Smooth muscle cell (in vitro differentiated cells): ENCODE data around the gene FAM227B. TPM values are rescaled to one million over a fixed set of nuclear protein-coding genes. Genes with fewer than 3 reads are reported as not detected.

ENCODE experiments used
- DNase-seq: peaks from one replicate; lab custom pipeline; 2025; ENCODE audit not compliant: unreplicated experiment; lab: John Stamatoyannopoulos, UW
- H2AFZ ChIP-seq: fragments of 200-600 bp; sonication (generic); 2 replicates; pipeline ENCODE4 v1.6.0; 2016; ENCODE audit warnings: antibody characterized with exemption, low read depth, mild to moderate bottlenecking
- H3F3A ChIP-seq: fragments of 200-600 bp; sonication (generic); 2 replicates; pipeline ENCODE4 v1.6.0; 2017; ENCODE audit warnings: antibody characterized with exemption, low read depth
- H3K27ac ChIP-seq: fragments of 200-600 bp; sonication (generic); 2 replicates; pipeline ENCODE4 v1.5.1; 2016; ENCODE audit warnings: low read depth, mild to moderate bottlenecking
- H3K27me3 ChIP-seq: fragments of 200-600 bp; sonication (generic); 2 replicates; pipeline ENCODE4 v1.6.1; 2016; ENCODE audit warnings: low read depth, mild to moderate bottlenecking
- H3K36me3 ChIP-seq: fragments of 200-600 bp; sonication (generic); 2 replicates; pipeline ENCODE4 v1.5.1; 2016; ENCODE audit warnings: low read depth
- H3K4me1 ChIP-seq: fragments of 200-600 bp; sonication (generic); 2 replicates; pipeline ENCODE4 v1.5.1; 2016; ENCODE audit warnings: low read depth
- H3K4me2 ChIP-seq: fragments of 200-600 bp; sonication (generic); 2 replicates; pipeline ENCODE4 v1.6.0; 2016; ENCODE audit warnings: mild to moderate bottlenecking
- H3K4me3 ChIP-seq: fragments of 200-600 bp; sonication (generic); 2 replicates; pipeline ENCODE4 v1.5.1; 2016; ENCODE audit warnings: mild to moderate bottlenecking
- H3K79me2 ChIP-seq: fragments of 200-600 bp; sonication (generic); 2 replicates; pipeline ENCODE4 v1.6.0; 2016; ENCODE audit warnings: low read depth, mild to moderate bottlenecking
- H3K9ac ChIP-seq: fragments of 200-600 bp; sonication (generic); 2 replicates; pipeline ENCODE4 v1.6.0; 2016; ENCODE audit warnings: low read depth
- H3K9me3 ChIP-seq: fragments of 200-600 bp; sonication (generic); replicated peaks from 2 replicates; pipeline ENCODE4 v1.5.1; 2016; ENCODE audit warnings: low read depth
- H4K20me1 ChIP-seq: fragments of 200-600 bp; sonication (generic); 2 replicates; pipeline ENCODE4 v1.6.0; 2016; ENCODE audit warnings: low read depth
- WGBS: methylation state at CpG from one replicate; pipeline ENCODE4 v1.1.7; 2016; ENCODE audit warnings: low lambda C conversion rate; 5-methylcytosine and 5-hydroxymethylcytosine counted together
- polyA plus RNA-seq: library from polyadenylated mRNA; unstranded; fragments of >200 nt; fragmentation: Nextera tagmentation; extraction: Ambion mirVana; gene quantifications from 2 replicates; pipeline ENCODE4 v1.2.1, GENCODE V29; 2016
- total RNA-seq: library from RNA; depleted of rRNA; stranded (reverse); fragments of >200 nt; gene quantifications from 2 replicates; pipeline ENCODE4 v1.2.3, GENCODE V29; 2014
- TF ChIP-seq, protein P1 (sequence below): fragments of 200-600 bp; sonication (generic); IDR thresholded peaks from 2 replicates; pipeline ENCODE4 v1.5.1; 2017; ENCODE audit warnings: borderline replicate concordance, mild to moderate bottlenecking, antibody characterized with exemption; ENCODE audit not compliant: insufficient read depth, poor library complexity, severe bottlenecking

The FAM227B gene
- total and polyA plus RNA-seq, 2 experiments from 2014 or later, result 7.5 to 9.7 TPM

GRCh38 chr15:49464522-49464921 lies 156.1 kb downstream of the FAM227B start:
- Histone ChIP-seq H3K9ac (no peak overlapping the region), H4K20me1 (peaks cover 99% of the 10 kb centered on the region), H3K36me3 (peaks cover 5% of the 10 kb centered on the region), H3K27ac (no peak overlapping the region), H3K4me3 (no peak overlapping the region), H3F3A (peaks cover 6% of the 10 kb centered on the region), H3K4me1 (peaks cover 6% of the 10 kb centered on the region), H3K79me2 (peaks cover 9% of the 10 kb centered on the region), H3K4me2 (peak overlapping the region; percentile 21), H2AFZ (no peak overlapping the region), H3K27me3 (no peaks in the 10 kb centered on the region), H3K9me3 (no peaks in the 10 kb centered on the region)
- 32% methylated on average over 3 of the region's 3 CpGs for WGBS
- TF ChIP-seq, protein P1, sequence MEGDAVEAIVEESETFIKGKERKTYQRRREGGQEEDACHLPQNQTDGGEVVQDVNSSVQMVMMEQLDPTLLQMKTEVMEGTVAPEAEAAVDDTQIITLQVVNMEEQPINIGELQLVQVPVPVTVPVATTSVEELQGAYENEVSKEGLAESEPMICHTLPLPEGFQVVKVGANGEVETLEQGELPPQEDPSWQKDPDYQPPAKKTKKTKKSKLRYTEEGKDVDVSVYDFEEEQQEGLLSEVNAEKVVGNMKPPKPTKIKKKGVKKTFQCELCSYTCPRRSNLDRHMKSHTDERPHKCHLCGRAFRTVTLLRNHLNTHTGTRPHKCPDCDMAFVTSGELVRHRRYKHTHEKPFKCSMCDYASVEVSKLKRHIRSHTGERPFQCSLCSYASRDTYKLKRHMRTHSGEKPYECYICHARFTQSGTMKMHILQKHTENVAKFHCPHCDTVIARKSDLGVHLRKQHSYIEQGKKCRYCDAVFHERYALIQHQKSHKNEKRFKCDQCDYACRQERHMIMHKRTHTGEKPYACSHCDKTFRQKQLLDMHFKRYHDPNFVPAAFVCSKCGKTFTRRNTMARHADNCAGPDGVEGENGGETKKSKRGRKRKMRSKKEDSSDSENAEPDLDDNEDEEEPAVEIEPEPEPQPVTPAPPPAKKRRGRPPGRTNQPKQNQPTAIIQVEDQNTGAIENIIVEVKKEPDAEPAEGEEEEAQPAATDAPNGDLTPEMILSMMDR, result no peak
- DNase-seq, result no peak

DNA sequence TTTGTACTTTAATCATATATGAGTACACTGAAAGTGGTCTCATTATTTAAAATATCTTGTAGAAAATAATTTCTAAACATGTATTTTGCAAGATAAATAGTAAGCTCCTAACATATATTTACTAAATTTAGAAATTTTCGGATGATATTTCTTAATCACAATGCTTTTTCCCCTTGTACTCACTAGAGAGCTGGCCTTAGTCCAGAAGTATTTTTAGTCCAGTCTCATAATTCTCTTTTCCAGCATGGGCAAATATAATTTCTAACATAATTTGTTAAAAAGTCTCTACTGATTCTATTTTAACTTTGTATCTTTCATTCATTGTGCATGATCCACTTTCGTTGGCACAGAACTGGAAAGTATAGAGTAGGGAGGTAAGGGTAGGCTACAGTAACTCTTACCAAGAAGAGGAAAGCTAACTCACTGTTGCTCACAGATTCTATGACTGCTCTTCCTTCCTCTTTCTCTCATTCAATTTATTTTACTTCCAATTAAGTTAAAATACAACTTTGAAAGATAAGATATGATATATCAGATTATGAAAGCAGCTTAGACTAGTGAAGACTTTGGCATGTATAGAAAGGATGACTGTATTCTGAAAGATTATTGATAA lies 158.3 kb downstream of the FAM227B start:
- H3F3A ChIP-seq, result peaks cover 6% of the 10 kb centered on the region
- no peaks in the 10 kb centered on the region for H3K9me3 ChIP-seq
- H3K4me1 ChIP-seq, result peaks cover 6% of the 10 kb centered on the region
- no peak overlapping the region for H3K4me2 ChIP-seq
- H3K79me2 ChIP-seq, result peaks cover 15% of the 10 kb centered on the region
- no peaks in the 10 kb centered on the region for H3K36me3 ChIP-seq
- H2AFZ ChIP-seq, result no peak overlapping the region
- no peak overlapping the region for H3K4me3 ChIP-seq
- no peaks in the 10 kb centered on the region for H3K27me3 ChIP-seq
- 97% methylated on average over 2 of the region's 2 CpGs for WGBS
- H3K27ac ChIP-seq, result no peak overlapping the region
- TF ChIP-seq, protein P1, result no peak
- no peak overlapping the region for H3K9ac ChIP-seq
- DNase-seq, result no peak
- peaks cover 99% of the 10 kb centered on the region for H4K20me1 ChIP-seq

- Histone ChIP-seq H3K4me1 (no peaks in the 10 kb centered on the region), H3K27ac (no peak overlapping the region)
- WGBS, result 92% methylated on average over 2 of the region's 2 CpGs
These were observed 160.1 kb downstream of the FAM227B start for GRCh38 chr15:49460411-49460941.

More at GRCh38 chr15:49460411-49460941, 160.1 kb downstream of the FAM227B start:
- Histone ChIP-seq H3K27me3 (no peaks in the 10 kb centered on the region), H3K9me3 (no peaks in the 10 kb centered on the region), H3K79me2 (peaks cover 10% of the 10 kb centered on the region), H3K36me3 (no peaks in the 10 kb centered on the region), H3K4me3 (no peak overlapping the region), H3F3A (peaks cover 3% of the 10 kb centered on the region), H2AFZ (no peak overlapping the region), H3K4me2 (no peak overlapping the region), H3K9ac (no peak overlapping the region), H4K20me1 (peaks cover 100% of the 10 kb centered on the region)
- TF ChIP-seq, protein P1, result no peak
- no peak for DNase-seq
